Stimulated activated naive CD8-positive, alpha-beta T cell treated with anti-CD3 and anti-CD28 coated beads, Interleukin-15, amount 100 ng/mL, for 72 hours (primary cell): ENCODE data around the gene CAPN7.
"Not testable (repeated sequence)": the region's sequence is repeated elsewhere in the genome, so short reads cannot be mapped to it uniquely, and the experiment has no call there.

ENCODE experiments used
- ATAC-seq: fragments of 150-1000 bp; cut with Tn5 transposase; 2 replicates; pipeline ENCODE4 v1.10.0; 2021; ENCODE audit warnings: mild to moderate bottlenecking, moderate library complexity
- DNase-seq, 2 donors: peaks; one replicate each; pipeline ENCODE4 v3.0.0; 2021 to 2022
- H3K27ac Mint-ChIP-seq, 2 donors: one replicate each; pipeline ENCODE4 v1.8.0; 2022; ENCODE audit warnings: mild to moderate bottlenecking in 2 of 2, mixed read lengths in 2 of 2, moderate library complexity in 2 of 2
- H3K27me3 Mint-ChIP-seq: one replicate; pipeline ENCODE4 v1.8.0; 2022; ENCODE audit warnings: mixed read lengths
- H3K4me1 Mint-ChIP-seq: one replicate; pipeline ENCODE4 v1.8.0; 2022; ENCODE audit warnings: mild to moderate bottlenecking, mixed read lengths
- H3K4me3 Mint-ChIP-seq, 2 donors: one replicate each; pipeline ENCODE4 v1.8.0; 2022; ENCODE audit warnings: mild to moderate bottlenecking in 2 of 2, mixed read lengths in 2 of 2, moderate library complexity in 1 of 2
- H3K9me3 Mint-ChIP-seq, 2 donors: one replicate each; pipeline ENCODE4 v1.8.0; 2022; ENCODE audit warnings: mixed read lengths in 2 of 2

CAPN7 gene

GRCh38 chr3:15183011-15183410 is 23.0 kb upstream of the CAPN7 start:
- peaks cover 26% of the 10 kb centered on the region for H3K27me3 Mint-ChIP-seq
- H3K4me3 Mint-ChIP-seq = no peak overlapping the region
- no peaks in the 10 kb centered on the region for H3K9me3 Mint-ChIP-seq
- DNase-seq (no peak), ATAC-seq (no peak)
- no peak overlapping the region for H3K27ac Mint-ChIP-seq
- peaks cover 26% of the 10 kb centered on the region for H3K4me1 Mint-ChIP-seq

GRCh38 chr3:15185404-15185803 is 20.6 kb upstream of the CAPN7 start:
- H3K27me3 Mint-ChIP-seq = peaks cover 17% of the 10 kb centered on the region
- no peaks in the 10 kb centered on the region for H3K9me3 Mint-ChIP-seq
- H3K4me3 Mint-ChIP-seq = no peak overlapping the region
- H3K4me1 Mint-ChIP-seq = peaks cover 9% of the 10 kb centered on the region
- no peak for DNase-seq
- no peak for ATAC-seq
- H3K27ac Mint-ChIP-seq = no peak overlapping the region

GRCh38 chr3:15186101-15186476 is 20.0 kb upstream of the CAPN7 start:
- ATAC-seq = no peak

GRCh38 chr3:15186477-15187164 is 19.4 kb upstream of the CAPN7 start:
- not testable (repeated sequence) for ATAC-seq, DNase-seq, H3K4me3 Mint-ChIP-seq, H3K4me1 Mint-ChIP-seq, H3K9me3 Mint-ChIP-seq, H3K27me3 Mint-ChIP-seq
- H3K27ac Mint-ChIP-seq = peak overlapping the region in 1 of 2 donors; percentile 67

More at GRCh38 chr3:15186101-15186476, 20.0 kb upstream of the CAPN7 start:
- H3K27me3 Mint-ChIP-seq = peaks cover 15% of the 10 kb centered on the region
- peaks cover 2% of the 10 kb centered on the region for H3K4me1 Mint-ChIP-seq
- no peak overlapping the region for H3K27ac Mint-ChIP-seq
- no peaks in the 10 kb centered on the region for H3K9me3 Mint-ChIP-seq
- no peak overlapping the region for H3K4me3 Mint-ChIP-seq
- no peak for DNase-seq

GRCh38 chr3:15197340-15198029 is 8.6 kb upstream of the CAPN7 start:
- Mint-ChIP-seq H3K27me3 (peaks cover 17% of the 10 kb centered on the region), H3K4me3 (no peak overlapping the region), H3K9me3 (no peaks in the 10 kb centered on the region), H3K27ac (no peak overlapping the region), H3K4me1 (peaks cover 22% of the 10 kb centered on the region)
- DNase-seq (no peak), ATAC-seq (no peak)

- Mint-ChIP-seq H3K4me1 (peaks cover 31% of the 10 kb centered on the region), H3K27ac (no peak overlapping the region), H3K27me3 (peaks cover 6% of the 10 kb centered on the region), H3K9me3 (no peaks in the 10 kb centered on the region), H3K4me3 (no peak overlapping the region)
- ATAC-seq (peak; percentile 55), DNase-seq (no peak)
Observed at GRCh38 chr3:15198686-15199085, 7.4 kb upstream of the CAPN7 start.

GRCh38 chr3:15199493-15200105 is 6.4 kb upstream of the CAPN7 start:
- H3K4me1 Mint-ChIP-seq = peaks cover 31% of the 10 kb centered on the region
- H3K9me3 Mint-ChIP-seq = no peaks in the 10 kb centered on the region
- ATAC-seq (no peak), DNase-seq (no peak)
- no peak overlapping the region for H3K27ac Mint-ChIP-seq
- H3K4me3 Mint-ChIP-seq = no peak overlapping the region
- no peaks in the 10 kb centered on the region for H3K27me3 Mint-ChIP-seq

- Mint-ChIP-seq H3K9me3 (no peaks in the 10 kb centered on the region), H3K4me3 (no peak overlapping the region), H3K27me3 (no peaks in the 10 kb centered on the region), H3K27ac (no peak overlapping the region), H3K4me1 (peaks cover 37% of the 10 kb centered on the region)
- no peak for DNase-seq
- ATAC-seq = no peak
Observed at GRCh38 chr3:15204005-15204404, 2.0 kb upstream of the CAPN7 start.

GRCh38 chr3:15205482-15205933 is 538 bp upstream of the CAPN7 start:
- ATAC-seq = no peak
- no peak for DNase-seq
- Mint-ChIP-seq H3K4me3 (peak overlapping the region; percentile 86 to 95), H3K9me3 (no peaks in the 10 kb centered on the region), H3K27me3 (no peaks in the 10 kb centered on the region), H3K4me1 (peaks cover 26% of the 10 kb centered on the region), H3K27ac (peak overlapping the region; percentile 87 to 94)

GRCh38 chr3:15206662-15207576 is 873 bp downstream of the CAPN7 start:
- peak overlapping the region; percentile 84 to 94 for H3K27ac Mint-ChIP-seq

GRCh38 chr3:15207836-15208504 is 1.9 kb downstream of the CAPN7 start:
- Mint-ChIP-seq H3K27me3 (no peaks in the 10 kb centered on the region), H3K4me1 (peaks cover 24% of the 10 kb centered on the region), H3K4me3 (peak overlapping the region; percentile 54 to 86), H3K27ac (peak overlapping the region in 1 of 2 donors; percentile 5), H3K9me3 (no peaks in the 10 kb centered on the region)
- no peak for ATAC-seq
- no peak for DNase-seq

More at GRCh38 chr3:15206662-15207576, 873 bp downstream of the CAPN7 start:
- Mint-ChIP-seq H3K4me1 (peaks cover 29% of the 10 kb centered on the region), H3K9me3 (no peaks in the 10 kb centered on the region), H3K27me3 (no peaks in the 10 kb centered on the region), H3K4me3 (peak overlapping the region; percentile 86 to 88)
- DNase-seq (peak; percentile 21 to 29), ATAC-seq (peak; percentile 44)

- Mint-ChIP-seq H3K4me1 (peaks cover 12% of the 10 kb centered on the region), H3K27me3 (no peaks in the 10 kb centered on the region), H3K27ac (no peak overlapping the region), H3K9me3 (no peaks in the 10 kb centered on the region), H3K4me3 (no peak overlapping the region)
- DNase-seq (no peak), ATAC-seq (no peak)
Observed at GRCh38 chr3:15211937-15212336, 5.9 kb downstream of the CAPN7 start.

GRCh38 chr3:15214758-15215157 is 8.7 kb downstream of the CAPN7 start:
- Mint-ChIP-seq H3K4me3 (no peak overlapping the region), H3K9me3 (no peaks in the 10 kb centered on the region), H3K4me1 (peaks cover 5% of the 10 kb centered on the region), H3K27me3 (no peaks in the 10 kb centered on the region), H3K27ac (no peak overlapping the region)
- DNase-seq = no peak
- ATAC-seq = no peak

GRCh38 chr3:15215996-15216395 is 9.9 kb downstream of the CAPN7 start:
- no peaks in the 10 kb centered on the region for H3K4me1 Mint-ChIP-seq
- no peaks in the 10 kb centered on the region for H3K27me3 Mint-ChIP-seq
- H3K27ac Mint-ChIP-seq = no peak overlapping the region
- no peak for ATAC-seq
- no peak overlapping the region for H3K4me3 Mint-ChIP-seq
- no peaks in the 10 kb centered on the region for H3K9me3 Mint-ChIP-seq
- DNase-seq = no peak

GRCh38 chr3:15216501-15216900 is 10.5 kb downstream of the CAPN7 start:
- Mint-ChIP-seq H3K9me3 (no peaks in the 10 kb centered on the region), H3K27ac (no peak overlapping the region), H3K27me3 (no peaks in the 10 kb centered on the region), H3K4me3 (no peak overlapping the region), H3K4me1 (no peaks in the 10 kb centered on the region)
- ATAC-seq (no peak), DNase-seq (no peak)
